K562 (cell line): ENCODE measurements around the gene RAB3GAP2. TPM values are rescaled to one million over a fixed set of nuclear protein-coding genes. Genes with fewer than 3 reads are reported as not detected.

Experiments
- CCAR2 ChIP-seq: fragments of 200-400 bp; formaldehyde crosslinking; IDR thresholded peaks from 2 replicates; pipeline ENCODE4 v1.6.1; 2017; ENCODE audit warnings: mild to moderate bottlenecking, low read depth, low read length
- CTCFL ChIP-seq: IDR thresholded peaks from 2 replicates; pipeline ENCODE4 v1.6.1; 2011; ENCODE audit warnings: borderline replicate concordance, low read depth, mild to moderate bottlenecking, moderate library complexity, low read length; ENCODE audit not compliant: insufficient read depth, poor library complexity, severe bottlenecking
- CXXC5 ChIP-seq: fragments of 250-450 bp; sonication (Bioruptor Pico); IDR thresholded peaks from 2 replicates; pipeline ENCODE4 v1.8.0; 2022; ENCODE audit warnings: inconsistent platforms, mild to moderate bottlenecking, moderate library complexity
- DACH1 ChIP-seq: fragments of 450-650 bp; IDR thresholded peaks from 2 replicates; pipeline ENCODE4 v1.6.1; 2018; ENCODE audit not compliant: partially characterized antibody
- FOSL1 ChIP-seq: fragments of 200-800 bp; sonication (Bioruptor generic); conservative IDR thresholded peaks from 2 replicates; pipeline ENCODE4 v1.6.1; 2016; ENCODE audit warnings: missing genetic modification characterization, missing compliant biosample characterization
- MLLT1 ChIP-seq, 2 experiments: fragments of 450-650 bp; IDR thresholded peaks; 2 replicates each; pipeline ENCODE4 v1.6.1; 2016
- POLR2AphosphoS2 ChIP-seq: IDR thresholded peaks from 2 replicates; pipeline ENCODE4 v1.6.1; 2012; ENCODE audit warnings: low read length, improper control_type of control experiment
- PTRF ChIP-seq: fragments of 450-650 bp; IDR thresholded peaks from 2 replicates; pipeline ENCODE4 v1.6.1; 2016; ENCODE audit warnings: mild to moderate bottlenecking, missing genetic modification characterization, missing compliant biosample characterization
- TAF15 ChIP-seq: fragments of 200-400 bp; formaldehyde crosslinking; IDR thresholded peaks from 2 replicates; pipeline ENCODE4 v1.6.1; 2017; ENCODE audit warnings: mild to moderate bottlenecking, low read depth, low read length, moderate library complexity
- ZBTB1 ChIP-seq: sonication (generic); formaldehyde crosslinking; IDR thresholded peaks from 2 replicates; pipeline ENCODE4 v1.8.1; 2023; ENCODE audit warnings: missing genetic modification reagents, low read depth, mild to moderate bottlenecking, borderline replicate concordance
- ZNF134 ChIP-seq: fragments of 250-450 bp; sonication (Bioruptor Pico); conservative IDR thresholded peaks from 2 replicates; pipeline ENCODE4 v1.4.0; 2020
- ZNF764 ChIP-seq: fragments of 250-450 bp; sonication (Bioruptor Pico); IDR thresholded peaks from 2 replicates; pipeline ENCODE4 v1.4.0; 2020; ENCODE audit warnings: low read depth, mild to moderate bottlenecking, moderate library complexity
- polyA plus RNA-seq, 8 experiments: library from polyadenylated mRNA; depleted of rRNA in 4 of 8; stranded (reverse) in 5 of 8; unstranded in 3 of 8; fragments of >200 nt; fragmentation: Nextera tagmentation in 2 of 8; fragmentation: Illumina TruSeq in 1 of 8; extraction: Ambion mirVana in 2 of 8; extraction: Trizol in 1 of 8; gene quantifications; 2 replicates each; pipeline versions ENCODE4 v1.2.1 to v1.2.3, GENCODE V29; 2011 to 2014; ENCODE audit warnings: inconsistent platforms in 1 of 8, missing spikeins in 1 of 8
- total RNA-seq, 7 experiments: library from RNA; depleted of rRNA in 6 of 7; stranded (reverse); fragments of >200 nt in 6 of 7; fragmentation: Illumina TruSeq in 2 of 7; extraction: Trizol in 2 of 7; gene quantifications; 2 replicates each; pipeline versions ENCODE4 v1.2.1 to v1.2.3, GENCODE V29; 2011 to 2021; ENCODE audit warnings: low replicate concordance in 1 of 7
- TF ChIP-seq, protein P1 (sequence below): fragments of 450-650 bp; formaldehyde crosslinking; IDR thresholded peaks from 2 replicates; pipeline ENCODE4 v1.4.0; 2020; ENCODE audit warnings: mild to moderate bottlenecking, moderate library complexity
- TF ChIP-seq, protein P2 (sequence below), 2 experiments: fragments of 150-350 bp in 1 of 2; IDR thresholded peaks; 2 replicates each; pipeline ENCODE4 v1.6.1; 2012 to 2016; ENCODE audit warnings: low read depth in 2 of 2, low read length in 2 of 2, mild to moderate bottlenecking in 1 of 2, moderate library complexity in 1 of 2
- TF ChIP-seq, protein P3 (sequence below), 2 experiments: IDR thresholded peaks in 1 of 2; conservative IDR thresholded peaks in 1 of 2; 2 replicates each; pipeline ENCODE4 v1.6.1; 2016; ENCODE audit warnings: low read depth in 2 of 2, mild to moderate bottlenecking in 1 of 2, missing compliant biosample characterization in 1 of 2, missing genetic modification characterization in 1 of 2, moderate library complexity in 1 of 2

RAB3GAP2 gene
- total and polyA plus RNA-seq, 9 of the 15 experiments (the other 6 are each of a cell fraction or from before 2014, with no cell fraction given) = 14.1 to 69.1 (median 32.2) TPM

- TF ChIP-seq CTCFL (peak; percentile 83), CCAR2 (no peak), MLLT1 (IDR thresholded peaks at IDR 0.05) (no peak), CXXC5 (no peak), FOSL1 (tag) (no peak), POLR2AphosphoS2 (no peak), ZNF764 (CRISPR knock-in tag) (no peak), DACH1 (no peak), ZBTB1 (CRISPR knock-in tag) (no peak), PTRF (tag) (no peak), ZNF134 (CRISPR knock-in tag) (no peak), TAF15 (no peak)
- TF ChIP-seq, protein P1, sequence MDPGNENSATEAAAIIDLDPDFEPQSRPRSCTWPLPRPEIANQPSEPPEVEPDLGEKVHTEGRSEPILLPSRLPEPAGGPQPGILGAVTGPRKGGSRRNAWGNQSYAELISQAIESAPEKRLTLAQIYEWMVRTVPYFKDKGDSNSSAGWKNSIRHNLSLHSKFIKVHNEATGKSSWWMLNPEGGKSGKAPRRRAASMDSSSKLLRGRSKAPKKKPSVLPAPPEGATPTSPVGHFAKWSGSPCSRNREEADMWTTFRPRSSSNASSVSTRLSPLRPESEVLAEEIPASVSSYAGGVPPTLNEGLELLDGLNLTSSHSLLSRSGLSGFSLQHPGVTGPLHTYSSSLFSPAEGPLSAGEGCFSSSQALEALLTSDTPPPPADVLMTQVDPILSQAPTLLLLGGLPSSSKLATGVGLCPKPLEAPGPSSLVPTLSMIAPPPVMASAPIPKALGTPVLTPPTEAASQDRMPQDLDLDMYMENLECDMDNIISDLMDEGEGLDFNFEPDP = no peak
- TF ChIP-seq, protein P2, sequence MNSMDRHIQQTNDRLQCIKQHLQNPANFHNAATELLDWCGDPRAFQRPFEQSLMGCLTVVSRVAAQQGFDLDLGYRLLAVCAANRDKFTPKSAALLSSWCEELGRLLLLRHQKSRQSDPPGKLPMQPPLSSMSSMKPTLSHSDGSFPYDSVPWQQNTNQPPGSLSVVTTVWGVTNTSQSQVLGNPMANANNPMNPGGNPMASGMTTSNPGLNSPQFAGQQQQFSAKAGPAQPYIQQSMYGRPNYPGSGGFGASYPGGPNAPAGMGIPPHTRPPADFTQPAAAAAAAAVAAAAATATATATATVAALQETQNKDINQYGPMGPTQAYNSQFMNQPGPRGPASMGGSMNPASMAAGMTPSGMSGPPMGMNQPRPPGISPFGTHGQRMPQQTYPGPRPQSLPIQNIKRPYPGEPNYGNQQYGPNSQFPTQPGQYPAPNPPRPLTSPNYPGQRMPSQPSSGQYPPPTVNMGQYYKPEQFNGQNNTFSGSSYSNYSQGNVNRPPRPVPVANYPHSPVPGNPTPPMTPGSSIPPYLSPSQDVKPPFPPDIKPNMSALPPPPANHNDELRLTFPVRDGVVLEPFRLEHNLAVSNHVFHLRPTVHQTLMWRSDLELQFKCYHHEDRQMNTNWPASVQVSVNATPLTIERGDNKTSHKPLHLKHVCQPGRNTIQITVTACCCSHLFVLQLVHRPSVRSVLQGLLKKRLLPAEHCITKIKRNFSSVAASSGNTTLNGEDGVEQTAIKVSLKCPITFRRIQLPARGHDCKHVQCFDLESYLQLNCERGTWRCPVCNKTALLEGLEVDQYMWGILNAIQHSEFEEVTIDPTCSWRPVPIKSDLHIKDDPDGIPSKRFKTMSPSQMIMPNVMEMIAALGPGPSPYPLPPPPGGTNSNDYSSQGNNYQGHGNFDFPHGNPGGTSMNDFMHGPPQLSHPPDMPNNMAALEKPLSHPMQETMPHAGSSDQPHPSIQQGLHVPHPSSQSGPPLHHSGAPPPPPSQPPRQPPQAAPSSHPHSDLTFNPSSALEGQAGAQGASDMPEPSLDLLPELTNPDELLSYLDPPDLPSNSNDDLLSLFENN (IDR thresholded peaks at IDR 0.05; ENCODE audit: low read depth in 2 of 2, low read length in 2 of 2) = no peak
- TF ChIP-seq, protein P3, sequence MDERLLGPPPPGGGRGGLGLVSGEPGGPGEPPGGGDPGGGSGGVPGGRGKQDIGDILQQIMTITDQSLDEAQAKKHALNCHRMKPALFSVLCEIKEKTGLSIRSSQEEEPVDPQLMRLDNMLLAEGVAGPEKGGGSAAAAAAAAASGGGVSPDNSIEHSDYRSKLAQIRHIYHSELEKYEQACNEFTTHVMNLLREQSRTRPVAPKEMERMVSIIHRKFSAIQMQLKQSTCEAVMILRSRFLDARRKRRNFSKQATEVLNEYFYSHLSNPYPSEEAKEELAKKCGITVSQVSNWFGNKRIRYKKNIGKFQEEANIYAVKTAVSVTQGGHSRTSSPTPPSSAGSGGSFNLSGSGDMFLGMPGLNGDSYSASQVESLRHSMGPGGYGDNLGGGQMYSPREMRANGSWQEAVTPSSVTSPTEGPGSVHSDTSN (CRISPR knock-in tag; IDR thresholded peaks at IDR 0.05; ENCODE audit: low read depth) = no peak
- TF ChIP-seq, protein P3 (tag; conservative IDR thresholded peaks at IDR 0.05; ENCODE audit: low read depth) = no peak
Measured at GRCh38 chr1:220217383-220217988, 54.8 kb downstream of the RAB3GAP2 start (continued).
